Kidney (tissue), 14 donors: ENCODE measurements around the gene EFCAB6. TPM values are rescaled to one million over a fixed set of nuclear protein-coding genes. Genes with fewer than 3 reads are reported as not detected.

ENCODE experiments used
- DNase-seq, 5 donors: peaks; one replicate each; pipeline ENCODE4 v3.0.0-alpha.2; 2013 to 2020
- FAIRE-seq: peaks from 2 replicates; lab custom pipeline; 2012; peaks lifted over from hg19 to GRCh38; lab: Jason Lieb, UNC
- H3K27ac ChIP-seq, 2 donors: one replicate each; pipeline ENCODE4 v1.7.0; 2013; ENCODE audit warnings: low read depth in 2 of 2, low read length in 2 of 2, inconsistent platforms in 1 of 2
- H3K27me3 ChIP-seq: one replicate; pipeline ENCODE4 v1.7.1; 2013; ENCODE audit warnings: low read length, inconsistent platforms; ENCODE audit not compliant: control insufficient read depth, insufficient read depth
- H3K36me3 ChIP-seq, 3 donors: one replicate each; pipeline versions ENCODE4 v1.7.0 to v1.7.1; 2013; ENCODE audit warnings: low read length in 3 of 3, control low read depth in 1 of 3, inconsistent platforms in 1 of 3; ENCODE audit not compliant: insufficient read depth in 3 of 3, control insufficient read depth in 2 of 3
- H3K4me1 ChIP-seq, 3 donors: one replicate each; pipeline versions ENCODE4 v1.7.0 to v1.7.1; 2013; ENCODE audit warnings: low read length in 3 of 3, inconsistent platforms in 1 of 3, low read depth in 1 of 3; ENCODE audit not compliant: control insufficient read depth in 2 of 3, insufficient read depth in 2 of 3
- H3K4me3 ChIP-seq, 3 donors: one replicate each; pipeline versions ENCODE4 v1.7.0 to v1.8.1; 2013; ENCODE audit warnings: low read length in 3 of 3, control low read depth in 1 of 3, inconsistent platforms in 1 of 3
- H3K9ac ChIP-seq, 3 donors: one replicate each; pipeline versions ENCODE4 v1.7.0 to v1.7.1; 2013; ENCODE audit warnings: low read length in 3 of 3, control low read depth in 1 of 3, inconsistent platforms in 1 of 3
- H3K9me3 ChIP-seq, 3 donors: one replicate each; pipeline versions ENCODE4 v1.7.0 to v1.7.1; 2013; ENCODE audit warnings: low read length in 3 of 3, control low read depth in 1 of 3, inconsistent platforms in 1 of 3; ENCODE audit not compliant: control insufficient read depth in 2 of 3, insufficient read depth in 1 of 3
- intact Hi-C: fragments of 100-400 bp; cut with DNase I; formaldehyde crosslinking; loops from one replicate; pipeline ENCODE4 v1.11.1; 2022
- polyA plus RNA-seq: library from polyadenylated mRNA; stranded (reverse); fragments of 350-450 nt; fragmentation: Illumina TruSeq; extraction: RNeasy Lipid Tissue Mini Kit (QIAGEN cat#74804); gene quantifications from one replicate; pipeline ENCODE4 v1.2.3, GENCODE V29; 2014; ENCODE audit warnings: low read depth, low replicate concordance; ENCODE audit not compliant: insufficient read depth
- total RNA-seq: library from RNA; stranded (reverse); fragmentation: NEBNext Ultra II Directional; extraction: Animal tissue kit (Norgen Biotek cat#: 25700); gene quantifications from one replicate; pipeline ENCODE4 v1.2.1, GENCODE V29; 2021
- TF ChIP-seq, protein P1 (sequence below): IDR thresholded peaks from 3 replicates; pipeline ENCODE4 v1.5.1; 2012; ENCODE audit warnings: mild to moderate bottlenecking, moderate library complexity, borderline replicate concordance; ENCODE audit not compliant: insufficient read depth; ENCODE audit errors: extremely low read depth
- donor health status: control.
- donor health status: control.
- donor health status: control.
- donor health status: control.
- donor health status: control.
- donor health status: DM: yes; HTN: yes; CAD: no.
- donor health status: Normal renal cell carcinoma (clear cell type).

Gene EFCAB6
- total and polyA plus RNA-seq, 2 donors from 2014 or later = 1.5 to 11.8 TPM

DNA sequence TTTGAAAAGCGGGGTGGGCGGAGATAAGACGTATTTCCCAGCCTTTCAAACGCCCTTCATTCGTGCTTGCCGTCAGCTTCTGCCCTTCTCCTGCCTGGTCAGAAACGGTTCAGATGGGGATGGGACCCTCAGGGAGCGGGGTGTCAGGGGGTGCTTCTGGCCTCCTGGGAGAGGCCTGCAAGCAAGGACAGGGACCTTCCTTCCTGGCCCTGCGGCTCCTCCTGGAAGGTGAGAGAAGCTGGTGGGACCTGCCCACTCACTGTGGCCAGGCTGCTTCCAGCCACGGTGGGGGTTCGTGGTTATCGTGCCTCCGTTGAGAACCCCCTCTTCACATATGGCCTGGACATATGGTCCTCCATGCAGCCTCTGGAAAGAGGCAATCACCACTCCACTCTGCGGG, 295.7 kb downstream of the EFCAB6 start:
- H3K27ac ChIP-seq = no peak overlapping the region
- H3K9me3 ChIP-seq = no peaks in the 10 kb centered on the region
- FAIRE-seq (no peak), DNase-seq (peak in 1 of 5 donors; percentile 35)
- no peaks in the 10 kb centered on the region for H3K27me3 ChIP-seq
- H3K4me3 ChIP-seq = no peak overlapping the region
- TF ChIP-seq, protein P1, sequence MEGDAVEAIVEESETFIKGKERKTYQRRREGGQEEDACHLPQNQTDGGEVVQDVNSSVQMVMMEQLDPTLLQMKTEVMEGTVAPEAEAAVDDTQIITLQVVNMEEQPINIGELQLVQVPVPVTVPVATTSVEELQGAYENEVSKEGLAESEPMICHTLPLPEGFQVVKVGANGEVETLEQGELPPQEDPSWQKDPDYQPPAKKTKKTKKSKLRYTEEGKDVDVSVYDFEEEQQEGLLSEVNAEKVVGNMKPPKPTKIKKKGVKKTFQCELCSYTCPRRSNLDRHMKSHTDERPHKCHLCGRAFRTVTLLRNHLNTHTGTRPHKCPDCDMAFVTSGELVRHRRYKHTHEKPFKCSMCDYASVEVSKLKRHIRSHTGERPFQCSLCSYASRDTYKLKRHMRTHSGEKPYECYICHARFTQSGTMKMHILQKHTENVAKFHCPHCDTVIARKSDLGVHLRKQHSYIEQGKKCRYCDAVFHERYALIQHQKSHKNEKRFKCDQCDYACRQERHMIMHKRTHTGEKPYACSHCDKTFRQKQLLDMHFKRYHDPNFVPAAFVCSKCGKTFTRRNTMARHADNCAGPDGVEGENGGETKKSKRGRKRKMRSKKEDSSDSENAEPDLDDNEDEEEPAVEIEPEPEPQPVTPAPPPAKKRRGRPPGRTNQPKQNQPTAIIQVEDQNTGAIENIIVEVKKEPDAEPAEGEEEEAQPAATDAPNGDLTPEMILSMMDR = no peak
- H3K9ac ChIP-seq = no peak overlapping the region
- H3K4me1 ChIP-seq = no peaks in the 10 kb centered on the region
- no peaks in the 10 kb centered on the region for H3K36me3 ChIP-seq
- intact Hi-C loops = no loop called here

DNA sequence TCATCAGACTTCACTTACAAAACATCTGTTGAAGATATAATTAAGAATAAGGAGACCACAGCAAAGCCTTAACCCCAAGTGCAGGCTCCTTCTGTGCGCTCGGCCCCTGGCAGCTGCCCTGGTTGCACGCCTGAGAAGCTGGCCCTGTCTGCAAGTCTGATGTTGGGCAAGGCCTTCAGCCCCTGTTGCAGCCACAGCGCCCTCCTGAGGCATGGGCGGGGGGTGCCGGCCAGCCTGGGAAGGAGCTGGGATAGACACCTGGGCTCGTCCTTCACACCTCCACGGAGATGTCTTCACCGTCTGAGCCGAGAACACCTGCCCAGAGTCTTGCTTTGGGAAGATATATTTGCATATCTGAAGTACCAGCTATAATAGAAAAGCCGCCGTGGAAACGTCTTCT, 296.2 kb downstream of the EFCAB6 start:
- DNase-seq (peak in 1 of 5 donors; percentile 35), FAIRE-seq (no peak)
- TF ChIP-seq, protein P1 = no peak
- H3K27me3 ChIP-seq = no peaks in the 10 kb centered on the region
- no peak overlapping the region for H3K4me3 ChIP-seq
- H3K9me3 ChIP-seq = no peaks in the 10 kb centered on the region
- H3K4me1 ChIP-seq = no peaks in the 10 kb centered on the region
- no peaks in the 10 kb centered on the region for H3K36me3 ChIP-seq
- no peak overlapping the region for H3K27ac ChIP-seq
- intact Hi-C loops = no loop called here
- no peak overlapping the region for H3K9ac ChIP-seq

DNA sequence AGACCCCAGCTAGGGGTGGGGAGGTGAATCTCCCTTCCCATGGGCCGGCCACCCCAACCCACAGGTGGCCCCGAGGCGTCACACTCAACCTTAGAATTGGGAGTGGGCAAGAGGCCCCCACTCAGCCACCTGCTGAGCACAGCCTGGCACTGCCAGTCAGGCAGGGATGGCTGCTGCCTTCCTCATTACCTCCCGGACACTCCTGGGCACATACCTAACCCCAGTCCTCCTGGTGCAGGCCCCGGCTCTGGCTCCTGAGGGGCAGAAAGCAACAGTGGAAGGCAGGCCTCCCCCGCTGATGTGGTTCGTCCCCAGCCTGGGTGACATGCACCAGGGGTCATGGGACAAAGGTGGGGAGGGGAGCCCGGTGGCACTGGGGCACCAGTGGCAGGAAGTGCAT, 296.7 kb downstream of the EFCAB6 start:
- FAIRE-seq = no peak
- peak in 1 of 5 donors; percentile 55 for DNase-seq
- TF ChIP-seq, protein P1 = no peak
- Histone ChIP-seq H3K4me3 (no peak overlapping the region), H3K4me1 (no peaks in the 10 kb centered on the region), H3K27ac (no peak overlapping the region), H3K9ac (no peak overlapping the region), H3K36me3 (no peaks in the 10 kb centered on the region), H3K9me3 (no peaks in the 10 kb centered on the region), H3K27me3 (no peaks in the 10 kb centered on the region)
- intact Hi-C loops = no loop called here
